H1 (cell line): ENCODE data around the gene WDR31. TPM values are rescaled to one million over a fixed set of nuclear protein-coding genes. Genes with fewer than 3 reads are reported as not detected.

Experiments used
- CTCF ChIA-PET: fragments of 300-600 bp; sonication (Branson Sonifier 250); formaldehyde crosslinking; loops from one replicate; lab custom pipeline; 2021; ENCODE audit not compliant: partially characterized antibody; lab: Charles Lee
- POLR2A ChIA-PET: fragments of 300-600 bp; sonication (Branson Sonifier 250); formaldehyde crosslinking; loops from one replicate; lab custom pipeline; 2021; ENCODE audit warnings: inconsistent platforms; ENCODE audit not compliant: partially characterized antibody; lab: Charles Lee
- DNase-seq, 2 experiments: peaks; one replicate each; pipeline versions ENCODE4 v3.0.0 to v3.0.0-alpha.2; 2010 to 2022; ENCODE audit warnings: low spot score in 2 of 2, low read depth in 1 of 2, mixed read lengths in 1 of 2
- FAIRE-seq: peaks from 2 replicates; lab custom pipeline; 2011; peaks lifted over from hg19 to GRCh38; lab: Jason Lieb, UNC
- H2AFZ ChIP-seq: 2 replicates; pipeline ENCODE4 v1.8.1; 2012; ENCODE audit warnings: low read length, inconsistent platforms
- H2AK5ac ChIP-seq: 2 replicates; pipeline ENCODE4 v1.6.1; 2013; ENCODE audit warnings: low read depth, low read length
- H2BK120ac ChIP-seq: replicated peaks from 2 replicates; pipeline ENCODE3; 2013; ENCODE audit warnings: low read depth, low read length, inconsistent platforms
- H2BK12ac ChIP-seq: 2 replicates; pipeline ENCODE4 v1.6.1; 2013; ENCODE audit warnings: low read depth, low read length
- H2BK15ac ChIP-seq: 2 replicates; pipeline ENCODE4 v1.6.1; 2013; ENCODE audit warnings: low read length
- H2BK20ac ChIP-seq: 2 replicates; pipeline ENCODE4 v1.6.1; 2013; ENCODE audit warnings: low read length
- H2BK5ac ChIP-seq: 2 replicates; pipeline ENCODE4 v1.6.1; 2013; ENCODE audit warnings: low read depth, low read length
- H3K14ac ChIP-seq: 2 replicates; pipeline ENCODE4 v1.6.1; 2013; ENCODE audit warnings: inconsistent platforms; ENCODE audit not compliant: insufficient read length
- H3K18ac ChIP-seq: 2 replicates; pipeline ENCODE4 v1.6.1; 2013; ENCODE audit warnings: low read length; ENCODE audit errors: extremely low read depth
- H3K23ac ChIP-seq: 2 replicates; pipeline ENCODE4 v1.6.1; 2013; ENCODE audit warnings: inconsistent platforms; ENCODE audit not compliant: insufficient read length
- H3K23me2 ChIP-seq: 2 replicates; pipeline ENCODE4 v1.6.1; 2013; ENCODE audit warnings: low read depth, low read length
- H3K27ac ChIP-seq: 2 replicates; pipeline ENCODE4 v1.6.1; 2011; ENCODE audit warnings: low read depth, low read length, inconsistent platforms
- H3K27me3 ChIP-seq, 4 experiments: replicated peaks in 1 of 4; 1 replicate in 1 of 4; 2 replicates in 3 of 4; pipeline versions ENCODE4 v1.6.1 to v1.8.1; 2011 to 2013; ENCODE audit warnings: low read length in 3 of 4, mild to moderate bottlenecking in 3 of 4, inconsistent platforms in 2 of 4, mixed read lengths in 2 of 4, moderate library complexity in 1 of 4; ENCODE audit not compliant: control insufficient read depth in 3 of 4, insufficient read depth in 3 of 4; ENCODE audit errors: extremely low read depth in 1 of 4
- H3K36me3 ChIP-seq, 4 experiments: 2 replicates each; pipeline versions ENCODE4 v1.6.1 to v1.8.1; 2011 to 2013; ENCODE audit warnings: mild to moderate bottlenecking in 4 of 4, low read length in 3 of 4, moderate library complexity in 2 of 4, control low read depth in 1 of 4, inconsistent platforms in 1 of 4; ENCODE audit not compliant: insufficient read depth in 4 of 4, control insufficient read depth in 2 of 4
- H3K4ac ChIP-seq: replicated peaks from 2 replicates; pipeline ENCODE3; 2013; ENCODE audit warnings: low read length, low read depth, mixed read lengths, inconsistent platforms; ENCODE audit not compliant: insufficient read length
- H3K4me1 ChIP-seq, 4 experiments: replicated peaks in 1 of 4; 1 replicate in 1 of 4; 2 replicates in 3 of 4; pipeline versions ENCODE4 v1.6.1 to v1.8.1; 2011 to 2013; ENCODE audit warnings: low read length in 3 of 4, inconsistent platforms in 2 of 4, mixed read lengths in 1 of 4; ENCODE audit not compliant: insufficient read depth in 4 of 4, control insufficient read depth in 3 of 4
- H3K4me2 ChIP-seq, 2 experiments: 2 replicates each; pipeline versions ENCODE4 v1.6.1 to v1.8.1; 2011 to 2013; ENCODE audit warnings: low read depth in 2 of 2, low read length in 2 of 2, control low read depth in 1 of 2, inconsistent platforms in 1 of 2, mild to moderate bottlenecking in 1 of 2; ENCODE audit not compliant: insufficient read depth in 1 of 2
- H3K4me3 ChIP-seq, 4 experiments: fragments of 200-600, 300-600 bp in 1 of 4; sonication (generic), shearing (Covaris generic), sonication (Bioruptor Twin) in 1 of 4; 2 replicates each; pipeline versions ENCODE4 v1.5.1 to v1.8.1; 2011 to 2016; ENCODE audit warnings: low read length in 4 of 4, low read depth in 3 of 4, control low read depth in 2 of 4, inconsistent platforms in 2 of 4, mild to moderate bottlenecking in 2 of 4, mixed read lengths in 1 of 4, moderate library complexity in 1 of 4; ENCODE audit not compliant: insufficient read depth in 2 of 4; ENCODE audit errors: extremely low read depth in 1 of 4
- H3K56ac ChIP-seq: replicated peaks from 2 replicates; pipeline ENCODE3; 2013; ENCODE audit warnings: low read depth, mild to moderate bottlenecking, mixed read lengths, low read length, inconsistent platforms; ENCODE audit not compliant: insufficient read length
- H3K79me1 ChIP-seq: 2 replicates; pipeline ENCODE4 v1.6.1; 2013; ENCODE audit warnings: low read depth, low read length, control low read depth
- H3K79me2 ChIP-seq, 2 experiments: 2 replicates each; pipeline versions ENCODE4 v1.6.1 to v1.8.1; 2012 to 2013; ENCODE audit warnings: low read length in 2 of 2, mild to moderate bottlenecking in 2 of 2, inconsistent platforms in 1 of 2; ENCODE audit not compliant: insufficient read depth in 2 of 2, control insufficient read depth in 1 of 2
- H3K9ac ChIP-seq, 4 experiments: replicated peaks in 1 of 4; 1 replicate in 1 of 4; 2 replicates in 3 of 4; pipeline versions ENCODE4 v1.6.1 to v1.8.1; 2011 to 2013; ENCODE audit warnings: low read depth in 3 of 4, low read length in 3 of 4, control low read depth in 2 of 4, mild to moderate bottlenecking in 2 of 4, moderate library complexity in 2 of 4, inconsistent platforms in 1 of 4; ENCODE audit errors: extremely low read depth in 1 of 4
- H3K9me3 ChIP-seq, 2 experiments: 2 replicates each; pipeline versions ENCODE4 v1.6.1 to v1.8.1; 2012 to 2013; ENCODE audit warnings: mild to moderate bottlenecking in 2 of 2, moderate library complexity in 2 of 2, control low read depth in 1 of 2, inconsistent platforms in 1 of 2, low read depth in 1 of 2, low read length in 1 of 2, mixed read lengths in 1 of 2; ENCODE audit not compliant: insufficient read depth in 2 of 2
- H4K20me1 ChIP-seq, 2 experiments: replicated peaks in 1 of 2; 2 replicates each; pipeline versions ENCODE3 to v1.8.1; 2011 to 2013; ENCODE audit warnings: inconsistent platforms in 2 of 2, low read length in 2 of 2, mild to moderate bottlenecking in 1 of 2; ENCODE audit not compliant: insufficient read depth in 2 of 2, control insufficient read depth in 1 of 2
- H4K5ac ChIP-seq: 2 replicates; pipeline ENCODE4 v1.6.1; 2013; ENCODE audit warnings: low read length, low read depth, mixed read lengths, inconsistent platforms; ENCODE audit not compliant: insufficient read length
- H4K8ac ChIP-seq: 2 replicates; pipeline ENCODE4 v1.8.0; 2013; ENCODE audit warnings: mild to moderate bottlenecking, moderate library complexity, low read length, inconsistent platforms; ENCODE audit not compliant: insufficient read depth; ENCODE audit errors: extremely low read depth
- H4K91ac ChIP-seq: replicated peaks from 2 replicates; pipeline ENCODE3; 2013; ENCODE audit warnings: low read length, mixed read lengths, inconsistent platforms; ENCODE audit not compliant: insufficient read length
- HDAC2 ChIP-seq, 2 experiments: fragments of 300-600 bp in 1 of 2; sonication (generic) in 1 of 2; IDR thresholded peaks; 2 replicates each; pipeline ENCODE4 v1.6.1; 2011 to 2012; ENCODE audit warnings: low read depth in 2 of 2, low read length in 2 of 2, mild to moderate bottlenecking in 2 of 2, moderate library complexity in 2 of 2, borderline replicate concordance in 1 of 2, inconsistent platforms in 1 of 2
- NANOG ChIP-seq: IDR thresholded peaks from 2 replicates; pipeline ENCODE4 v1.6.1; 2011; ENCODE audit warnings: low read length, low read depth, mild to moderate bottlenecking, inconsistent platforms; ENCODE audit not compliant: insufficient read depth, poor library complexity, severe bottlenecking
- RAD21 ChIP-seq, 2 experiments: IDR thresholded peaks in 1 of 2; conservative IDR thresholded peaks in 1 of 2; 2 replicates each; pipeline ENCODE4 v1.6.1; 2011; ENCODE audit warnings: low read depth in 2 of 2, low read length in 2 of 2, improper control_type of control experiment in 1 of 2, inconsistent platforms in 1 of 2, mild to moderate bottlenecking in 1 of 2, moderate library complexity in 1 of 2
- TEAD4 ChIP-seq: IDR thresholded peaks from 2 replicates; pipeline ENCODE4 v1.6.1; 2012; ENCODE audit warnings: low read depth, low read length, inconsistent platforms, mixed read lengths
- WGBS, 2 experiments: shearing (Covaris generic) in 1 of 2; methylation state at CpG; one replicate each; pipeline versions ENCODE4 v1.1.6 to v1.1.7; 2013 to 2015; ENCODE audit warnings: low lambda C conversion rate in 2 of 2, mixed read lengths in 2 of 2, inconsistent platforms in 1 of 2, low coverage in 1 of 2, missing lambda C conversion rate in 1 of 2; ENCODE audit not compliant: insufficient replicate concordance in 2 of 2, insufficient coverage in 1 of 2, insufficient read length in 1 of 2; ENCODE audit errors: extremely low coverage in 1 of 2, missing lambda C conversion rate in 1 of 2; 5-methylcytosine and 5-hydroxymethylcytosine counted together
- polyA plus RNA-seq, 7 experiments: library from polyadenylated mRNA; depleted of rRNA in 3 of 7; stranded (reverse) in 5 of 7; unstranded in 2 of 7; fragments of >200 nt in 5 of 7; fragments of 200-250 nt in 2 of 7; gene quantifications; 1 replicate in 5 of 7; 2 replicates in 1 of 7; 4 replicates in 1 of 7; pipeline versions ENCODE4 v1.2.1 to v1.2.3, GENCODE V29; 2011 to 2013; ENCODE audit warnings: missing spikeins in 2 of 7, mixed read lengths in 2 of 7
- total RNA-seq: library from RNA; stranded (reverse); fragmentation: NEBNext Ultra II Directional; extraction: Animal tissue kit (Norgen Biotek cat#: 25700); gene quantifications from 2 replicates; pipeline ENCODE4 v1.2.1, GENCODE V29; 2021
- TF ChIP-seq, protein P1 (sequence below), 3 experiments: IDR thresholded peaks; 1 replicate in 2 of 3; 2 replicates in 1 of 3; pipeline versions ENCODE4 v1.5.1 to v1.6.1; 2011; ENCODE audit warnings: low read length in 3 of 3, mild to moderate bottlenecking in 3 of 3, inconsistent platforms in 2 of 3, low read depth in 1 of 3, moderate library complexity in 1 of 3; ENCODE audit not compliant: insufficient read depth in 1 of 3; ENCODE audit errors: control extremely low read depth in 1 of 3

The WDR31 gene
- total and polyA plus RNA-seq, 2 of the 8 experiments (the other 6 are each of a cell fraction or from before 2014, with no cell fraction given), result 0.27 to 0.28 TPM

DNA sequence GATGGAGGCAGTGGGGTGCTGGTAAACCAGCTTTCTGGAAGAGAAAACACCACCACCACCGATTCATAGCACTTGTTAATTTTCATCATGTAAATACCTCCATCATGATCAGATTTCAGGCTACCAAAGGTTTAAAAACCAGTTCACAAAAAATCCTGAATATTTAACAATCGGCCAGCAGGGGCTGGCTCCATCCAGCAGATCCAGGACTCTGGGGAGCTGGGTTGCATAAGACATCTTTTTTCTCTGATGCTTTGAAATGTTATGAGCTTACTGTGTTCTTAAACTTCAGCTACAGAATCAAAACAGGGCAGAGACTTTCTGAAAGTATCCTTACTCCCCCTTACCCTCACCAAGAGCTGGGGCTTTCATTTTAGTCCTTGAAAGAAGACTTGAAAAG, 22.3 kb downstream of the WDR31 start:
- H3K27ac ChIP-seq, result no peak overlapping the region
- FAIRE-seq (no peak), DNase-seq (no peak)
- no peak overlapping the region for H3K14ac ChIP-seq
- H4K20me1 ChIP-seq, result no peaks in the 10 kb centered on the region
- POLR2A ChIA-PET, result no interaction called here
- no peaks in the 10 kb centered on the region for H3K36me3 ChIP-seq
- no peak overlapping the region for H4K91ac ChIP-seq
- H3K79me1 ChIP-seq, result no peaks in the 10 kb centered on the region
- WGBS, 2 experiments, result 88% methylated on average over 2 of the region's 2 CpGs; no CpG with 5 or more reads in 1 of the 2 experiments
- no peak overlapping the region for H2BK20ac ChIP-seq
- no peaks in the 10 kb centered on the region for H3K9me3 ChIP-seq
- no peak overlapping the region for H2AK5ac ChIP-seq
- no peak overlapping the region for H2BK120ac ChIP-seq
- TF ChIP-seq RAD21 (IDR thresholded peaks at IDR 0.05 in 1 of 2, conservative IDR thresholded peaks at IDR 0.05 in 1 of 2; ENCODE audit: low read depth in 2 of 2, low read length in 2 of 2), result 0 out of 4 replicates have a peak, but pooled peaks of 1 of the 2 experiments have one; percentile 4
- TF ChIP-seq, protein P1, sequence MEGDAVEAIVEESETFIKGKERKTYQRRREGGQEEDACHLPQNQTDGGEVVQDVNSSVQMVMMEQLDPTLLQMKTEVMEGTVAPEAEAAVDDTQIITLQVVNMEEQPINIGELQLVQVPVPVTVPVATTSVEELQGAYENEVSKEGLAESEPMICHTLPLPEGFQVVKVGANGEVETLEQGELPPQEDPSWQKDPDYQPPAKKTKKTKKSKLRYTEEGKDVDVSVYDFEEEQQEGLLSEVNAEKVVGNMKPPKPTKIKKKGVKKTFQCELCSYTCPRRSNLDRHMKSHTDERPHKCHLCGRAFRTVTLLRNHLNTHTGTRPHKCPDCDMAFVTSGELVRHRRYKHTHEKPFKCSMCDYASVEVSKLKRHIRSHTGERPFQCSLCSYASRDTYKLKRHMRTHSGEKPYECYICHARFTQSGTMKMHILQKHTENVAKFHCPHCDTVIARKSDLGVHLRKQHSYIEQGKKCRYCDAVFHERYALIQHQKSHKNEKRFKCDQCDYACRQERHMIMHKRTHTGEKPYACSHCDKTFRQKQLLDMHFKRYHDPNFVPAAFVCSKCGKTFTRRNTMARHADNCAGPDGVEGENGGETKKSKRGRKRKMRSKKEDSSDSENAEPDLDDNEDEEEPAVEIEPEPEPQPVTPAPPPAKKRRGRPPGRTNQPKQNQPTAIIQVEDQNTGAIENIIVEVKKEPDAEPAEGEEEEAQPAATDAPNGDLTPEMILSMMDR (IDR thresholded peaks at IDR 0.05; ENCODE audit: control extremely low read depth in 1 of 3, insufficient read depth in 1 of 3, low read depth in 1 of 3, low read length in 3 of 3), result peak in 2 of 3 experiments; percentile 1 to 7; a peak in 2 of 4 replicates
- no peak for TF ChIP-seq TEAD4
- TF ChIP-seq HDAC2 (IDR thresholded peaks at IDR 0.05; ENCODE audit: borderline replicate concordance in 1 of 2, low read depth in 2 of 2, low read length in 2 of 2), result no peak
- no peak for TF ChIP-seq NANOG
- no peaks in the 10 kb centered on the region for H3K79me2 ChIP-seq
- CTCF ChIA-PET, result interaction anchor here (0.6 to 3.1 kb wide), 11 partner anchors 9 to 1420 kb away, joined by 3 to 19 read pairs (median 5); partner anchors contain the start of genes RNF183 and WDR31
- no peak overlapping the region for H3K4me2 ChIP-seq
- H3K23ac ChIP-seq, result no peak overlapping the region
- no peaks in the 10 kb centered on the region; the same call in 1 of the 2 replicates for H3K23me2 ChIP-seq
- H3K4me3 ChIP-seq, result no peak overlapping the region
- no peak overlapping the region for H2BK5ac ChIP-seq
- no peak overlapping the region for H3K18ac ChIP-seq
- no peak overlapping the region for H2BK12ac ChIP-seq
- H3K4ac ChIP-seq, result no peak overlapping the region
- no peak overlapping the region for H2BK15ac ChIP-seq
- H2AFZ ChIP-seq, result no peak overlapping the region
- peaks cover 0 to 2% (median under 1%) of the 10 kb centered on the region in 4 experiments; a peak in 2 of 7 replicates for H3K27me3 ChIP-seq
- H3K4me1 ChIP-seq, result no peaks in the 10 kb centered on the region
- H3K56ac ChIP-seq, result no peak overlapping the region
- H3K9ac ChIP-seq, result no peak overlapping the region
- no peak overlapping the region for H4K5ac ChIP-seq
- no peak overlapping the region for H4K8ac ChIP-seq
